ENCODE results near the gene PDHB.

GRCh38 chr3:58441514-58442450 lies 8.2 kb upstream of the PDHB start:
- no peak for TF ChIP-seq EZH2phosphoT487 (IDR thresholded peaks at IDR 0.05; ENCODE audit: insufficient read depth, low read depth)
- TF ChIP-seq EZH2 (IDR thresholded peaks at IDR 0.05; ENCODE audit: insufficient read depth, poor library complexity, severe bottlenecking), result no peak

Data from GM23248 (cell line).